T1000 (cell line): ENCODE measurements around the gene ETV6.

ENCODE experiments used
- DNase-seq: peaks from one replicate; lab custom pipeline; 2025; ENCODE audit warnings: mixed read lengths; lab: John Stamatoyannopoulos, UW

The ETV6 gene

GRCh38 chr12:11758510-11759493, 109.3 kb downstream of the ETV6 start:
- no peak for DNase-seq

DNA sequence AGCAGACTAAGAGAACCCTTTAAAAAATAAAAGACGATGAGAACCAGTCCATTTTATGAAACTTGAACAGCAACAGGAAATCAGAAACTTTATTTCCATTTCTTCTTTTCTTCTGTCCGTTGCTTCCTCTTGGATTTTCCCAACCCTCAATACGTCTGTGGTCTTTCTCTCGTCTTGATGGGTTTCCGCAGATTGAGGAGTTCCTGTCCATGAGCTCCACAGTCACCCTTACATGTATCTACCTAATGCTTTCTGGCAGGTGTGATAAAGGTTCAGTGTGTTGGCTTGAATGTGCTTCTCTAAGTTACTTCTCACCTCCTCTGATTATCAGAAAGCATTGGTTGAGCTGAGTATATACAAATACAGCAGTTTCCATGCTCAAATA, 110.0 kb downstream of the ETV6 start:
- DNase-seq, result no peak

- DNase-seq, result no peak
Observed at GRCh38 chr12:11759899-11760298, 110.4 kb downstream of the ETV6 start.

GRCh38 chr12:11761869-11762567, 112.5 kb downstream of the ETV6 start:
- DNase-seq, result no peak

- no peak for DNase-seq
Observed at GRCh38 chr12:11762723-11763326, 113.4 kb downstream of the ETV6 start.

GRCh38 chr12:11763760-11764520, 114.5 kb downstream of the ETV6 start:
- DNase-seq, result no peak

DNA sequence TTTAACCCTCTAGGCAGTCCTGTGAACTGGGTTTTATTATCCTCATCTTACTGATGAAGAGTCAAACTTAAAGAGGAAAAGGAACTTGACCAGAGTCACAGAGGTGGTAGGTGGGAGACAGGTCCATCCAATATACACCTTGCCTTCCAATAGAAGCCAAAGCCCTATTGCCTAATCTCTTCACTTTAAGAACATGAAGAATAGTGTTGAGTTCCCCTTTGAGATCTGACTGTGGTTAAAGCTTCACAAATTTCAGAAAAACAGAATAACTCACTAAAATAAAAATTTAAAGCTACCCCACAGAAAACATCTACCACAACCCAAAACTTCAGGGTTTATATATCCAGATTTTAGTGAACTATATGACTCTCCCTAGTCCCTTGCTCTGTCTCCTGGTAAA, 115.4 kb downstream of the ETV6 start:
- no peak for DNase-seq

- no peak for DNase-seq
Observed at GRCh38 chr12:11765421-11765816, 115.9 kb downstream of the ETV6 start.

DNA sequence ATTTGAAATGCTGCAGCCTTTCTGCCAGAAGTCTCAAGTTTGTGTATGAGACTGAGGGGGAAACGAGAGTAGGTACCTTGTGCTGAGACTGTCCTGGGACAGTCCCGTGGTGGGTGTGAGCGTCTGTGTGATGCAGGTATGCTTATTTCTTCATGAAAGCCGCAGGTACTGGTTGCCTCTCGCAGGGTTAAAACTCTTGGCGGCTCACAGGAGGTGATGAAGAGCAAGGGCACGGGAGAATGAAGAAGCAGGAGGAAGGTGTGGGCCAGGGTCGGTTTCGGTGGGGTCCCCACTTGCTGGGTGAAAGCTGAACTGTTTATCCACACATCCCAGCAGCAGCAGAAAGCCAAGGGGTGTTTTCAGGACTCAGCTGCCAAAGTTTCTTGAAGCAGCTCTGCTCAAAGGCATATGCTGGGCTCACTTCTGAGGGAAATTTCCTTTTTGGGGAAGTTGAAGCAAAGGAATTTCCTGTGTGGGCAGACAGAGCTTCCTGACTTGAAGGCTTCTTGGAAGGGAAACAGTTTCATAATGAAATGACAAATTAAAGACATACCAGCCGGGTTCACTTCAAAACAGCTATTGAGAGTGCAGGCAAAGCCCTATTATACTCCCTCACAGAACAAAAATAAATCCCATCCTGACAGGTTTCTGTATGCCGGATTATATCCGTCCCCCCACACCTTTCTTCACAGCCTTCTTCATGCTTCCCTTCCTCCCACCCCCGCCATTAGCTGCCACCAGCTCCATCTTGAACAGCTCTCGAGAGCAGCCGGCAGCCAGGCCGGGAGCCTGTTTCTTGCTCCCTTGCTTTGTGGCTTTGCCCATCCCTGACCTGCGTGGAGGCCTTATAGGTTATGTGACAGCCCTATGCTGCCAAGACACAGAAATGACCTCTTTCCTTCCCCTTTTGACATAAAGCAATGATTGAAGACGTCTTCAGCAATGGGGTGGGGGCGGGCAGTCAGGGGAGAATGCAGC, 116.6 kb downstream of the ETV6 start:
- DNase-seq, result no peak

GRCh38 chr12:11767029-11767724, 117.7 kb downstream of the ETV6 start:
- DNase-seq, result no peak

DNA sequence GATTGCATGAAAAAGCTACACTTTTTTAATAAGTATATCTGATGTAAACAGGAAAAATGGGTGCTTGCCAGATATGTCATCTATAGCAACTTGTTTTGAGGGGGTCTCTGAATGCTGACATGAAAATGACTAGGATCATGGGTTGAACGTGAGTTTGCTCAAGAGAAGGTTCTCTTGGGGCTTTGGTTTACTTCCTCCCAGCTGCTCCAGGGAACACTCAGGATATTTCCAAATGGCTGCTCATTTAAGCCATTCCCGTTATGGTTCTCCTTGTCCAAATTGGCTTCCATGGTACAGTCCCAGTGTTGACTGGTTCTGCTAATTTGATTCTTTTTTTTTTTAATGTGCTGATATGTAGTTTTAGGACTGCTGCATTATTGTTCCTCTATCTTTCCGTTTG, 118.3 kb downstream of the ETV6 start:
- no peak for DNase-seq

DNA sequence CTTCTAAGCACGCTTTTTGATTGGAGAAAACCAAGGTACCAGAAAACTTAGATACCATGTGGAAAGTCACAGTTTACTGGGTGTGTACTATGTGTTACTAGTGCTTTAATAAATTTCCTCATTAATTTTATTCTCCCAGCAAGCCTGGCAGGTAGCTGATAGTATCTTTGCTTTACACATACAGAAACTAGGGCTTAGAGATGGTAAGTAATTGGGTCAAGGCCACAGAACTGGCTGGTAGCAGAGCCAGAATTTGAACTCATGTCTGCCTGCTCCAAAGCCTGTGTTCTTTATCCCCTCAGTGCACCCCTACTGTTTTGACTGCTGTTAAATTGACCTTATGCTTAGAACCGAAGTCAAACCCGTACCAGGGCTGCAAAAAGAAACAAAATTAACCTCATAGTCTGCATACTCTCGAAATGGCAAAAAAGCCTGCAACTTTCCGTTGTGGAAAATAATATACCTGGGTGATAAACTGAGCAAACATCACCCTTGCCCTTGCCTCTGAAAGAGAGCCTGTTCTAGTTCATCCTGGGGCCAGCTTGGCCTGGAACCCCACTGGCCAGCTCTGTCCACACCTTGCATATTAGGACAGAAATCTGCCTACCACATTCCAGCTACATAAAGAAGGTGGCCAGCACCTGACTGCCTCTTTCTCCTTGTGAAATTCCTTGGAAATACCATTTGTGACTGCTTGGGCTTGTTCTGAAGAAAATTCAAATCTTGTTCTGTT, 118.9 kb downstream of the ETV6 start:
- no peak for DNase-seq

DNA sequence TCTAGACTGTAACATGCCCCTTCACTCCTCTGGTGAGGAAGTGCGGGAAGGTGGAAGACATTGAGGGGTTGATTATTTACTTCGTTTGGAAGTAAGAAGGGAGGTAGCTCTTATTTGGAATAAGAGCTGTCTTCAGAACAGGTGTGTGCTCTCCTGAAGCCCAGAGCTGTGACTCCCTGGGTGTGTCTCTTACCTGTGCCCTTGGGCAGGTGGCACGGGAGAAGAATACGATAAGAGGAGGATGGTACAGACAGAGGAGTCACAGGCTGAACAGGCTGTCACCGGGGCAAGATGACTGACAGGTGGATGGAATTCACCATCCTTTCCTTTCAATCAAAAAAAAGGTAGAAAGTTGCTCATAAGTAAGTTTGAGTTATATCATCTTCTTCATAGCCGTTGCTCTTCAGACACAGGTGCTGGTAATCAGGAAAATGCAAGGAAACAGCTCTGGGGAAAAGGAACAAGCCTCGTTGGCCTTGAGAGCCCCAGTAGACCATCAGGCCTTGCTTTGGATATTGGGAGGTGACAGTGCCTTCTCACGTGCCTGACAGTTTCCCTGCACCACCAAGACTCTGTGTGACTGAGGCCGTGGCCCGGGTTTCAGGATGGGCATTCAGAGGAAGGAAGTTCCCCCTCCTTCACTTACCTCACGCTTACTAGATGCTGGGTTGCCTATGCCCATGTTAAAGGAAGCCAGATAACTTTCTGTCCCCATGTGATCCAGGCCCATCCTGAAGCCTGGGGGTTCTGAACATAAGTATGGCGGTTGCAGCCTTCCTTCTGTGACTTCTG, 120.4 kb downstream of the ETV6 start:
- DNase-seq, result no peak

DNA sequence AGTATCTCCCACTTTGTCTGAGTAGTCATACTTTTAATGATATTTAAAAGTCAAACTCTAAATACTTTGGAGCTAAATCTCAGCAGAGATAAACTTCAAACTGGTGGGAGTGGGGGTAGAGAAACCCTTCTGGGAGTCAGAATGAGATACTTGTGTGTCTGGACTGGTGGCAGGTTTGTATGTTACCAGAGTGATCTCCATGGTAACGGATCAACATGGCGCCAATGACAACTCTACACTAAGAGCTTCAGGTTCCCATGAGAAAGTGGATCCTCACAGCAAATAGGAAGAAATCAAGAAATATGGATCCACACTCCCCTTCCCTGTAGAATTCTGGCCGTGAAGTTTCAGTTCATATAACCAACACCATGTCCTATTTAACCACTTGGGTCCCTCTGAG, 121.9 kb downstream of the ETV6 start:
- no peak for DNase-seq

- no peak for DNase-seq
Observed at GRCh38 chr12:11771895-11772502, 122.5 kb downstream of the ETV6 start.

GRCh38 chr12:11773889-11774677, 124.6 kb downstream of the ETV6 start:
- no peak for DNase-seq

GRCh38 chr12:11774821-11775220, 125.3 kb downstream of the ETV6 start:
- DNase-seq, result no peak
